ENCODE results near the gene VIT.

The VIT gene

DNA sequence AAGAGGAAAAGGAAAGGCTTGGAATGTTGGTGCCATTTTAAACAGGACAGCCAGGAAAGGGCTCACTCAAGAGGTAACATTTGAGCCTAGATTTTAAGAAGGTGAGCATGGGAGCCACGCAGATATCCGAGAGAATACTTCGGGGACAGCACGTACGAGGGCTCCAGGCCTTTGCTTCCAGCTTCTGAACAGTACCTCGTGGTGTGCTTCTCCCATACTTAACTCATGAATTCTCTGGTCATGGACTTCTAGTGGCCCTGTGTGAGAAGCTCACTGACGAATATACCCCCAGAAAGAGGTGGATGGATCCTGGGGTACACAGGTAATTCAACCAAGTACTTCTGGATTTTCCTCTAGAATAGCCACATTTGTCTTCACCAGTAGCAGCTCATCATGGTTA is 2.7 kb upstream of the VIT start:
- TF ChIP-seq, protein P1, sequence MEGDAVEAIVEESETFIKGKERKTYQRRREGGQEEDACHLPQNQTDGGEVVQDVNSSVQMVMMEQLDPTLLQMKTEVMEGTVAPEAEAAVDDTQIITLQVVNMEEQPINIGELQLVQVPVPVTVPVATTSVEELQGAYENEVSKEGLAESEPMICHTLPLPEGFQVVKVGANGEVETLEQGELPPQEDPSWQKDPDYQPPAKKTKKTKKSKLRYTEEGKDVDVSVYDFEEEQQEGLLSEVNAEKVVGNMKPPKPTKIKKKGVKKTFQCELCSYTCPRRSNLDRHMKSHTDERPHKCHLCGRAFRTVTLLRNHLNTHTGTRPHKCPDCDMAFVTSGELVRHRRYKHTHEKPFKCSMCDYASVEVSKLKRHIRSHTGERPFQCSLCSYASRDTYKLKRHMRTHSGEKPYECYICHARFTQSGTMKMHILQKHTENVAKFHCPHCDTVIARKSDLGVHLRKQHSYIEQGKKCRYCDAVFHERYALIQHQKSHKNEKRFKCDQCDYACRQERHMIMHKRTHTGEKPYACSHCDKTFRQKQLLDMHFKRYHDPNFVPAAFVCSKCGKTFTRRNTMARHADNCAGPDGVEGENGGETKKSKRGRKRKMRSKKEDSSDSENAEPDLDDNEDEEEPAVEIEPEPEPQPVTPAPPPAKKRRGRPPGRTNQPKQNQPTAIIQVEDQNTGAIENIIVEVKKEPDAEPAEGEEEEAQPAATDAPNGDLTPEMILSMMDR (IDR thresholded peaks at IDR 0.05), result no peak
- Histone ChIP-seq H3K9me3 (no peaks in the 10 kb centered on the region), H3K36me3 (no peaks in the 10 kb centered on the region), H3K4me1 (peaks cover 0 to 9% (median 0%) of the 10 kb centered on the region in 4 donors), H3K27ac (no peak overlapping the region), H3K4me3 (no peak overlapping the region), H3K27me3 (no peaks in the 10 kb centered on the region)
- no peak for DNase-seq
- intact Hi-C loops (cut with DNase I; ENCODE audit: low total_unique reads), result no loop called here

DNA sequence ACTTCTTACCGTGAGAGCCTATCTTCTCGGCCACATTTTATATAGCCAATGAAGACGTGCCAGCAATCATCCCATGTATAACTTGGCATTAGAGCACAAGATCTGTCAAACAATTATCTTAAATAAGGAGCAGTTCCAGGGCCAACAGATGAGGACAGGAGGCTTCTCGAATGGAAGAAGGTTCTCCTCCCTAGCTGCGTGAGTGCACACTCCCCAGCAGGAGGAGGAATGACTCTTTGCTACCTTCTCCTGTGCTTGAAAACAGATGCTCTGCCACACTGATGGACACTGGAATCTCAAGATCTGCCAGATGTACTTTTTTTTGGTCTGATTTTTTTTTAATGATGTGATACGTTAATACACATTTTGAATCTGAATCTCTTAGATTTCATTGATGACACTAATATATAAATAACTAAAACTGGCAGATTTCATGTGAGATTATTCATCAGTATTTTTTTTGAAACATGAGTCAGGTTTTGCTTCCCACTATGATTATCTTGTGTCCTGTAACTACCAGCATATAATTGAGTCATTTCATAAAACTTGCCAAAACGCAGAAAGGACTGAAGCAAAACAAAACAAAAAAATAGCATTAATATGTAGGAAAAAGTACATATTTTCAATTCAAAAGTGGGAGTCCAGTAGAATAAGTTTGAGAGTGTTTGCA is 626 bp upstream of the VIT start:
- no peak for DNase-seq
- peaks cover 0 to 9% (median 0%) of the 10 kb centered on the region in 4 donors for H3K4me1 ChIP-seq
- no peaks in the 10 kb centered on the region for H3K27me3 ChIP-seq
- H3K36me3 ChIP-seq, result no peaks in the 10 kb centered on the region
- TF ChIP-seq, protein P1 (IDR thresholded peaks at IDR 0.05), result peak in 1 of 2 experiments; percentile 6
- intact Hi-C loops (cut with DNase I; ENCODE audit: low total_unique reads), result no loop called here
- no peaks in the 10 kb centered on the region for H3K9me3 ChIP-seq
- no peak overlapping the region for H3K4me3 ChIP-seq
- H3K27ac ChIP-seq, result no peak overlapping the region

- H3K27me3 ChIP-seq, result no peaks in the 10 kb centered on the region
- no peaks in the 10 kb centered on the region for H3K36me3 ChIP-seq
- no peaks in the 10 kb centered on the region for H3K9me3 ChIP-seq
- DNase-seq, result no peak
- H3K4me1 ChIP-seq, result peaks cover 0 to 9% (median 0%) of the 10 kb centered on the region in 4 donors
- intact Hi-C loops (cut with DNase I; ENCODE audit: low total_unique reads), result no loop called here
- TF ChIP-seq, protein P1 (IDR thresholded peaks at IDR 0.05), result no peak
- H3K27ac ChIP-seq, result no peak overlapping the region
- peak overlapping the region; percentile 5 to 15 for H3K4me3 ChIP-seq
Observed at GRCh38 chr2:36697424-36698066, 1.0 kb downstream of the VIT start.

GRCh38 chr2:36698993-36699392 is 2.5 kb downstream of the VIT start:
- Histone ChIP-seq H3K9me3 (no peaks in the 10 kb centered on the region), H3K27ac (no peak overlapping the region), H3K4me3 (no peak overlapping the region), H3K36me3 (no peaks in the 10 kb centered on the region), H3K27me3 (no peaks in the 10 kb centered on the region), H3K4me1 (peaks cover 0 to 9% (median 0%) of the 10 kb centered on the region in 4 donors)
- TF ChIP-seq, protein P1 (IDR thresholded peaks at IDR 0.05), result no peak
- peak; percentile 67 to 72 for DNase-seq
- intact Hi-C loops (cut with DNase I; ENCODE audit: low total_unique reads), result no loop called here

DNA sequence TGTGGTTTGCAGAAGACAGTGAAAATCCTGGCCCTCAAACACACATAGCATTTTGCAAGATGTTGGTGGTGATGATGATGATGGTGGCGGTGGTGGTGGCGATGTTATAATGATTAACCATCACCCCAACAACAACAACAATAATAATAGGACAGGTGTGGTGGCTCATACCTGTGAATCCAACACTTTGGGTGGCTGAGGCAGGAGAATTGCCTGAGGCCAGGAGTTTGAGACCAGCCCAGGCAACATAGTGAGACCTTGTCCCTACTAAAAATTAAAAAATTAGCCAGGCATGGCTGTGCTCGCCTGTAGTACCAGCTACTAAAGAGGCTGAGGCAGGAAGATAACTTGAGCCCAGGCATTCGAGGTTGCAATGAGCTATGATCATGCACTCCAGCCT is 3.8 kb downstream of the VIT start:
- intact Hi-C loops (cut with DNase I; ENCODE audit: low total_unique reads), result no loop called here
- TF ChIP-seq, protein P1 (IDR thresholded peaks at IDR 0.05), result no peak
- Histone ChIP-seq H3K9me3 (no peaks in the 10 kb centered on the region), H3K27me3 (no peaks in the 10 kb centered on the region), H3K36me3 (no peaks in the 10 kb centered on the region), H3K27ac (no peak overlapping the region), H3K4me3 (no peak overlapping the region), H3K4me1 (peaks cover 0 to 9% (median 0%) of the 10 kb centered on the region in 4 donors)
- DNase-seq, result no peak
